K562 (cell line): ENCODE results near the gene KDM2B. TPM values are rescaled to one million over a fixed set of nuclear protein-coding genes. Genes with fewer than 3 reads are reported as not detected.

Experiments
- ATF6 ChIP-seq: sonication (generic); formaldehyde crosslinking; IDR thresholded peaks from 2 replicates; pipeline ENCODE4 v1.4.0; 2020; ENCODE audit warnings: mild to moderate bottlenecking, missing genetic modification reagents
- CREB1 ChIP-seq, 2 experiments: sonication (generic) in 1 of 2; formaldehyde crosslinking in 1 of 2; IDR thresholded peaks; 2 replicates each; pipeline versions ENCODE4 v1.6.1 to v1.8.0; 2012 to 2022; ENCODE audit warnings: inconsistent platforms in 1 of 2, mild to moderate bottlenecking in 1 of 2, missing genetic modification reagents in 1 of 2, moderate library complexity in 1 of 2
- DACH1 ChIP-seq: fragments of 450-650 bp; IDR thresholded peaks from 2 replicates; pipeline ENCODE4 v1.6.1; 2018; ENCODE audit not compliant: partially characterized antibody
- ETV5 ChIP-seq: sonication (generic); formaldehyde crosslinking; IDR thresholded peaks from 2 replicates; pipeline ENCODE4 v1.4.0; 2020; ENCODE audit warnings: low read depth, mild to moderate bottlenecking, missing genetic modification reagents
- HBP1 ChIP-seq: fragments of 450-650 bp; formaldehyde crosslinking; IDR thresholded peaks from 2 replicates; pipeline ENCODE4 v1.4.0; 2022; ENCODE audit warnings: missing genetic modification characterization
- NCOR1 ChIP-seq: fragments of 450-650 bp; IDR thresholded peaks from 2 replicates; pipeline ENCODE4 v1.6.1; 2016; ENCODE audit warnings: mild to moderate bottlenecking, moderate library complexity
- NR3C1 ChIP-seq: sonication (generic); formaldehyde crosslinking; IDR thresholded peaks from 2 replicates; pipeline ENCODE4 v1.8.1; 2022; ENCODE audit warnings: missing genetic modification reagents
- PRPF4 ChIP-seq: fragments of 200-400 bp; formaldehyde crosslinking; IDR thresholded peaks from one replicate; pipeline ENCODE4 v1.6.1; 2017; ENCODE audit warnings: low read length, low read depth, mild to moderate bottlenecking; ENCODE audit not compliant: insufficient read depth, poor library complexity, severe bottlenecking
- PTTG1 ChIP-seq: fragments of 450-650 bp; IDR thresholded peaks from 2 replicates; pipeline ENCODE4 v1.6.1; 2016; ENCODE audit warnings: low read depth, mild to moderate bottlenecking, missing genetic modification characterization, missing compliant biosample characterization
- RFX1 ChIP-seq: fragments of 450-650 bp; IDR thresholded peaks from 2 replicates; pipeline ENCODE4 v1.6.1; 2016; ENCODE audit warnings: mild to moderate bottlenecking, moderate library complexity
- RFX5 ChIP-seq: IDR thresholded peaks from 2 replicates; pipeline ENCODE4 v1.6.1; 2011; ENCODE audit warnings: low read depth, mild to moderate bottlenecking, improper control_type of control experiment, low read length
- RFX7 ChIP-seq: fragments of 250-450 bp; sonication (Bioruptor Pico); IDR thresholded peaks from 2 replicates; pipeline ENCODE4 v1.5.1; 2021; ENCODE audit warnings: mild to moderate bottlenecking
- SIN3B ChIP-seq: fragments of 450-650 bp; IDR thresholded peaks from 2 replicates; pipeline ENCODE4 v1.6.1; 2017; ENCODE audit warnings: low read depth, mild to moderate bottlenecking, moderate library complexity
- SP1 ChIP-seq: sonication (generic); formaldehyde crosslinking; IDR thresholded peaks from 2 replicates; pipeline ENCODE4 v1.8.1; 2022; ENCODE audit warnings: mild to moderate bottlenecking, missing genetic modification reagents
- TFAP4 ChIP-seq: sonication (generic); formaldehyde crosslinking; IDR thresholded peaks from 2 replicates; pipeline ENCODE4 v1.8.0; 2022; ENCODE audit warnings: missing genetic modification reagents, mild to moderate bottlenecking, moderate library complexity, borderline replicate concordance
- ZBTB7A ChIP-seq: IDR thresholded peaks from 2 replicates; pipeline ENCODE4 v1.6.1; 2011; ENCODE audit warnings: low read depth, mild to moderate bottlenecking, low read length, moderate library complexity, borderline replicate concordance; ENCODE audit not compliant: control insufficient read depth
- ZBTB8A ChIP-seq: fragments of 450-650 bp; IDR thresholded peaks from 2 replicates; pipeline ENCODE4 v1.6.1; 2018; ENCODE audit warnings: mild to moderate bottlenecking, moderate library complexity; ENCODE audit not compliant: partially characterized antibody
- ZNF212 ChIP-seq: fragments of 450-650 bp; formaldehyde crosslinking; IDR thresholded peaks from 2 replicates; pipeline ENCODE4 v1.4.0; 2020; ENCODE audit warnings: mild to moderate bottlenecking
- ZNF398 ChIP-seq: fragments of 250-450 bp; sonication (Bioruptor Pico); IDR thresholded peaks from 2 replicates; pipeline ENCODE4 v1.8.0; 2021; ENCODE audit warnings: moderate library complexity, mild to moderate bottlenecking, inconsistent platforms
- ZNF764 ChIP-seq: fragments of 250-450 bp; sonication (Bioruptor Pico); IDR thresholded peaks from 2 replicates; pipeline ENCODE4 v1.4.0; 2020; ENCODE audit warnings: low read depth, mild to moderate bottlenecking, moderate library complexity
- polyA plus RNA-seq, 8 experiments: library from polyadenylated mRNA; depleted of rRNA in 4 of 8; stranded (reverse) in 5 of 8; unstranded in 3 of 8; fragments of >200 nt; fragmentation: Nextera tagmentation in 2 of 8; fragmentation: Illumina TruSeq in 1 of 8; extraction: Ambion mirVana in 2 of 8; extraction: Trizol in 1 of 8; gene quantifications; 2 replicates each; pipeline versions ENCODE4 v1.2.1 to v1.2.3, GENCODE V29; 2011 to 2014; ENCODE audit warnings: inconsistent platforms in 1 of 8, missing spikeins in 1 of 8
- total RNA-seq, 7 experiments: library from RNA; depleted of rRNA in 6 of 7; stranded (reverse); fragments of >200 nt in 6 of 7; fragmentation: Illumina TruSeq in 2 of 7; extraction: Trizol in 2 of 7; gene quantifications; 2 replicates each; pipeline versions ENCODE4 v1.2.1 to v1.2.3, GENCODE V29; 2011 to 2021; ENCODE audit warnings: low replicate concordance in 1 of 7
- TF ChIP-seq, protein P1 (sequence below): sonication (generic); formaldehyde crosslinking; IDR thresholded peaks from 2 replicates; pipeline ENCODE4 v1.9.0; 2022; ENCODE audit warnings: mild to moderate bottlenecking, missing genetic modification reagents

The KDM2B gene
- total and polyA plus RNA-seq, 9 of the 15 experiments (the other 6 are each of a cell fraction or from before 2014, with no cell fraction given), result 7.4 to 50.5 (median 22.5) TPM

DNA sequence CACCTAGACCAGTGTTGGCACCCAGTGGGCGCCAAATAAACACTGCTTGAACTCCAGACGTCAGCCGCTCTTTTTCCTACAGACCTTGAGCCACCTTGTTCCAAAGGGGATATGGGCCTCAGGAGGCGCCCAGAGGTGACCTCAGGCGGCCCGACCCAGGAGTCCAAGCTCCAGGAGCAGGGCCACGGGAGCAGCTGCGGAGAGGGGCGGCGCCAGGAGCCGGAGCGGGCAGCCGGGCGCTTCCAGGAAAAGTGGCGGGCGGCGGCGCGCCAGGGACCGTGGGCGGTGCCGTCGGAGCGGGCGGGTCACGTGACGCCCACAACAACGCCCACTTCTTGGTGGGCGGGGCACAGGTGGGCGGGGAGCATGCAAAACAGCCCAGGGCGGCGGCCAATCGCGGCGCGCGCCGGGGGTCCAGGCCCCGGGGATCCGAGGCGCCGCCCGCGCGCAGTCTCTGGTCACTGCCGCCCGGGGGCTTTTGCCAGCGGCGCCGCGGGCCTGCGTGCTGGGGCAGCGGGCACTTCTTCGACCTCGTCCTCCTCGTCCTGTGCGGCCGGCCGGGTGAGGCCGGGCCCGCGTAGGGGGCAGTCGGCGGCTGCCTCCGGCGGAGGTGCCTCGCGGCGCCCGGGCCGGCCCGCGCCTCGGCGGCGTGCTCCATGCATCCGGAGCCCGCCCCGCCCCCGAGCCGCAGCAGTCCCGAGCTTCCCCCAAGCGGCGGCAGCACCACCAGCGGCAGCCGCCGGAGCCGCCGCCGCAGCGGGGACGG, 45.4 kb upstream of the KDM2B start, which contains the start of gene ORAI1 (continued):
- TF ChIP-seq HBP1 (CRISPR knock-in tag) (no peak), ZNF398 (CRISPR knock-in tag) (no peak), TFAP4 (CRISPR knock-in tag) (peak; percentile 79), RFX1 (no peak), ZBTB8A (no peak), SP1 (peak; percentile 91), ZBTB7A (peak; percentile 84), PRPF4 (no peak), NR3C1 (CRISPR knock-in tag) (no peak), ZNF764 (CRISPR knock-in tag) (no peak), CREB1 (IDR thresholded peaks at IDR 0.05) (no peak; the same call in 1 of the 2 replicates), CREB1 (CRISPR knock-in tag; IDR thresholded peaks at IDR 0.05) (peak; percentile 67; the same call in 1 of the 2 replicates), ZNF212 (CRISPR knock-in tag) (peak; percentile 57; the same call in 1 of the 2 replicates), ATF6 (CRISPR knock-in tag) (no peak), DACH1 (peak; percentile 21), NCOR1 (peak; percentile 54), RFX5 (no peak), PTTG1 (tag) (no peak), ETV5 (CRISPR knock-in tag) (peak; percentile 52; the same call in 1 of the 2 replicates), SIN3B (peak; percentile 73), RFX7 (CRISPR knock-in tag) (no peak)
- TF ChIP-seq, protein P1, sequence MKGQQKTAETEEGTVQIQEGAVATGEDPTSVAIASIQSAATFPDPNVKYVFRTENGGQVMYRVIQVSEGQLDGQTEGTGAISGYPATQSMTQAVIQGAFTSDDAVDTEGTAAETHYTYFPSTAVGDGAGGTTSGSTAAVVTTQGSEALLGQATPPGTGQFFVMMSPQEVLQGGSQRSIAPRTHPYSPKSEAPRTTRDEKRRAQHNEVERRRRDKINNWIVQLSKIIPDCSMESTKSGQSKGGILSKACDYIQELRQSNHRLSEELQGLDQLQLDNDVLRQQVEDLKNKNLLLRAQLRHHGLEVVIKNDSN (CRISPR knock-in tag), result peak; percentile 96
